ENCODE data around the gene VEGFB. TPM values are rescaled to one million over a fixed set of nuclear protein-coding genes. Genes with fewer than 3 reads are reported as not detected.

Gene VEGFB
- 35.7 to 54.5 TPM (median 51.4 TPM) in 5 replicates for total RNA-seq (2022; extraction: Qiagen RNA extraction; ENCODE audit: low read depth)

GRCh38 chr11:64233913-64234586, at the start of gene VEGFB:
Gene VEGFB (plus strand): TSS chr11:64234584. CDS start chr11:64234834, 250 bp downstream.

GRCh38 chr11:64185693-64186491, 48.5 kb upstream of the VEGFB start, which contains the start of gene STIP1:
Gene STIP1 (plus strand): TSS chr11:64186171. CDS start chr11:64186262, 91 bp downstream.

GRCh38 chr11:64206457-64207255, 27.7 kb upstream of the VEGFB start, which contains the start of gene FERMT3:
Gene FERMT3 (plus strand): TSS chr11:64206721. CDS start chr11:64207365, 644 bp downstream.

GRCh38 chr11:64225608-64226506, 8.5 kb upstream of the VEGFB start, which contains the start of the genes NUDT22 and TRPT1:
Gene NUDT22 (plus strand): TSS chr11:64226274. CDS start chr11:64226653, 379 bp downstream.
Gene TRPT1 (minus strand): TSS chr11:64226186. CDS start chr11:64225860, 326 bp downstream.

GRCh38 chr11:64230171-64230984, 4.0 kb upstream of the VEGFB start, which contains the start of gene DNAJC4:
Gene DNAJC4 (plus strand): TSS chr11:64230548. CDS start chr11:64230855, 307 bp downstream.

GRCh38 chr11:64240435-64241240, 6.3 kb downstream of the VEGFB start, which contains the start of gene FKBP2:
Gene FKBP2 (plus strand): TSS chr11:64241095. CDS start chr11:64242388, 1,293 bp downstream.

GRCh38 chr11:64246871-64247728, 12.7 kb downstream of the VEGFB start, which contains the start of gene PPP1R14B:
Gene PPP1R14B (minus strand): TSS chr11:64246943. CDS start chr11:64246673, 270 bp downstream.

GRCh38 chr11:64251016-64251752, 16.8 kb downstream of the VEGFB start, which contains the start of gene PLCB3:
Gene PLCB3 (plus strand): TSS chr11:64251530. CDS start chr11:64251650, 120 bp downstream.

GRCh38 chr11:64284048-64284961, 49.9 kb downstream of the VEGFB start, which contains the start of gene BAD:
Gene BAD (minus strand): TSS chr11:64284665. CDS start chr11:64284368, 297 bp downstream.

GRCh38 chr11:64284962-64285884, 50.8 kb downstream of the VEGFB start, which contains the start of gene GPR137:
Gene GPR137 (plus strand): TSS chr11:64285848. CDS start chr11:64286525, 677 bp downstream.

Other genes with a start within 250 kb of the VEGFB start
- gene OTUB1, start 248.1 kb upstream of the VEGFB start, total RNA-seq (2022; extraction: Qiagen RNA extraction; ENCODE audit: low read depth) = 109 to 134 TPM (median 129 TPM) in 5 replicates
- 0.05 to 0.09 TPM (median 0.08 TPM) in 4 of 5 replicates, not detected in the other for gene FLRT1, start 198.7 kb upstream of the VEGFB start, total RNA-seq (2022; extraction: Qiagen RNA extraction; ENCODE audit: low read depth)
- 7.6 to 13.8 TPM (median 13.3 TPM) in 5 replicates for gene MACROD1, start 68.5 kb upstream of the VEGFB start, total RNA-seq (2022; extraction: Qiagen RNA extraction; ENCODE audit: low read depth)
- gene STIP1, start 48.4 kb upstream of the VEGFB start, total RNA-seq (2022; extraction: Qiagen RNA extraction; ENCODE audit: low read depth) = 265 to 294 TPM (median 293 TPM) in 5 replicates
- gene FERMT3, start 27.9 kb upstream of the VEGFB start, total RNA-seq (2022; extraction: Qiagen RNA extraction; ENCODE audit: low read depth) = 1.6 to 4.1 TPM (median 2.1 TPM) in 5 replicates
- gene TRPT1, start 8.4 kb upstream of the VEGFB start, total RNA-seq (2022; extraction: Qiagen RNA extraction; ENCODE audit: low read depth) = 18.6 to 27.7 TPM (median 26.4 TPM) in 5 replicates
- gene NUDT22, start 8.3 kb upstream of the VEGFB start, total RNA-seq (2022; extraction: Qiagen RNA extraction; ENCODE audit: low read depth) = 28.5 to 44.9 TPM (median 38.1 TPM) in 5 replicates
- gene DNAJC4, start 4.0 kb upstream of the VEGFB start, total RNA-seq (2022; extraction: Qiagen RNA extraction; ENCODE audit: low read depth) = 19.4 to 21.3 TPM (median 20.1 TPM) in 5 replicates
- 125 to 150 TPM (median 146 TPM) in 5 replicates for gene FKBP2, start 6.5 kb downstream of the VEGFB start, total RNA-seq (2022; extraction: Qiagen RNA extraction; ENCODE audit: low read depth)
- gene PPP1R14B, start 12.4 kb downstream of the VEGFB start, total RNA-seq (2022; extraction: Qiagen RNA extraction; ENCODE audit: low read depth) = 208 to 393 TPM (median 373 TPM) in 5 replicates
- 16.6 to 24.0 TPM (median 21.3 TPM) in 5 replicates for gene PLCB3, start 16.9 kb downstream of the VEGFB start, total RNA-seq (2022; extraction: Qiagen RNA extraction; ENCODE audit: low read depth)
- 72.9 to 105 TPM (median 99.7 TPM) in 5 replicates for gene BAD, start 50.1 kb downstream of the VEGFB start, total RNA-seq (2022; extraction: Qiagen RNA extraction; ENCODE audit: low read depth)
- gene GPR137, start 51.3 kb downstream of the VEGFB start, total RNA-seq (2022; extraction: Qiagen RNA extraction; ENCODE audit: low read depth) = 32.8 to 51.3 TPM (median 49.8 TPM) in 5 replicates
- gene KCNK4, start 56.7 kb downstream of the VEGFB start, total RNA-seq (2022; extraction: Qiagen RNA extraction; ENCODE audit: low read depth) = 0.07 to 0.24 TPM in 2 of 5 replicates, not detected in the others
- 2.3 to 3.7 TPM (median 2.9 TPM) in 5 replicates for gene CATSPERZ, start 65.8 kb downstream of the VEGFB start, total RNA-seq (2022; extraction: Qiagen RNA extraction; ENCODE audit: low read depth)
- 43.1 to 65.2 TPM (median 62.7 TPM) in 5 replicates for gene ESRRA, start 70.9 kb downstream of the VEGFB start, total RNA-seq (2022; extraction: Qiagen RNA extraction; ENCODE audit: low read depth)
- gene TRMT112, start 83.0 kb downstream of the VEGFB start, total RNA-seq (2022; extraction: Qiagen RNA extraction; ENCODE audit: low read depth) = 399 to 480 TPM (median 435 TPM) in 5 replicates
- gene PRDX5, start 83.5 kb downstream of the VEGFB start, total RNA-seq (2022; extraction: Qiagen RNA extraction; ENCODE audit: low read depth) = 370 to 514 TPM (median 489 TPM) in 5 replicates
- 10.8 to 13.4 TPM (median 12.2 TPM) in 5 replicates for gene CCDC88B, start 105.6 kb downstream of the VEGFB start, total RNA-seq (2022; extraction: Qiagen RNA extraction; ENCODE audit: low read depth)
- gene RPS6KA4, start 124.6 kb downstream of the VEGFB start, total RNA-seq (2022; extraction: Qiagen RNA extraction; ENCODE audit: low read depth) = 54.4 to 70.5 TPM (median 64.5 TPM) in 5 replicates